Testis (tissue), 2 donors: ENCODE data around the gene DNER.

Source experiments
- POLR2A ChIP-seq: fragments of 450-650 bp; IDR thresholded peaks from one replicate; pipeline ENCODE4 v1.6.1; 2017; ENCODE audit warnings: antibody characterized with exemption, mild to moderate bottlenecking, moderate library complexity
- TF ChIP-seq, protein P1 (sequence below), 3 experiments: fragments of 450-650 bp in 2 of 3; fragments of 200-600 bp in 1 of 3; sonication (generic) in 1 of 3; IDR thresholded peaks; one replicate each; pipeline ENCODE4 v1.5.1; 2016 to 2019; ENCODE audit warnings: antibody characterized with exemption in 3 of 3, mild to moderate bottlenecking in 2 of 3, moderate library complexity in 1 of 3

DNA sequence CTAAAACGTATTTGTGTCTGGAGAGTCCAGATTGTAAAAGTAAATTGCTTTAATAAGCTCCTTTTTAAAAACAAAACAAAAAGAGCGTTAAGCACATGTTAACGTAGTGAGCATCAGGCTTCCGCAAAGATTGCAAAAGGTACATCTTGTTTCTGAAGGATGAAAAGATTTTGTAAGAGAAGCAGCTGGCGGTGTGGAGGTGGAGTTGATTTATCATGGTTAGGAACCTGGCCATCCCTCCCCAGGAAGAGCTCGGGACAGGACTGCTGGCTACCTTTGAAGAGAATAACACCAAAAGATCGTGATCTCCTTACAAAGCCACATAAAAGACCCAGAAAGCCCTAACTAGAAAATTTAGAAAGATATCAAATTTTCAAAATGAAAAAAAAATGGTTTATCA lies 132.2 kb downstream of the DNER start:
- TF ChIP-seq, protein P1, sequence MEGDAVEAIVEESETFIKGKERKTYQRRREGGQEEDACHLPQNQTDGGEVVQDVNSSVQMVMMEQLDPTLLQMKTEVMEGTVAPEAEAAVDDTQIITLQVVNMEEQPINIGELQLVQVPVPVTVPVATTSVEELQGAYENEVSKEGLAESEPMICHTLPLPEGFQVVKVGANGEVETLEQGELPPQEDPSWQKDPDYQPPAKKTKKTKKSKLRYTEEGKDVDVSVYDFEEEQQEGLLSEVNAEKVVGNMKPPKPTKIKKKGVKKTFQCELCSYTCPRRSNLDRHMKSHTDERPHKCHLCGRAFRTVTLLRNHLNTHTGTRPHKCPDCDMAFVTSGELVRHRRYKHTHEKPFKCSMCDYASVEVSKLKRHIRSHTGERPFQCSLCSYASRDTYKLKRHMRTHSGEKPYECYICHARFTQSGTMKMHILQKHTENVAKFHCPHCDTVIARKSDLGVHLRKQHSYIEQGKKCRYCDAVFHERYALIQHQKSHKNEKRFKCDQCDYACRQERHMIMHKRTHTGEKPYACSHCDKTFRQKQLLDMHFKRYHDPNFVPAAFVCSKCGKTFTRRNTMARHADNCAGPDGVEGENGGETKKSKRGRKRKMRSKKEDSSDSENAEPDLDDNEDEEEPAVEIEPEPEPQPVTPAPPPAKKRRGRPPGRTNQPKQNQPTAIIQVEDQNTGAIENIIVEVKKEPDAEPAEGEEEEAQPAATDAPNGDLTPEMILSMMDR (IDR thresholded peaks at IDR 0.05), result no peak
- no peak for TF ChIP-seq POLR2A
